LNCaP clone FGC (cell line): ENCODE measurements around the gene TSPAN5.

ENCODE experiments used
- DNase-seq: peaks from one replicate; pipeline ENCODE4 v3.0.0-alpha.2; 2011; ENCODE audit warnings: low read depth
- H3K4me3 ChIP-seq: 2 replicates; pipeline ENCODE4 v1.5.1; 2011; ENCODE audit warnings: mild to moderate bottlenecking, low read depth, low read length, control low read depth
- TF ChIP-seq, protein P1 (sequence below): IDR thresholded peaks from 2 replicates; pipeline ENCODE4 v1.5.1; 2012; ENCODE audit warnings: mild to moderate bottlenecking; ENCODE audit not compliant: control insufficient read depth, insufficient read depth; ENCODE audit errors: extremely low read depth

TSPAN5 gene

GRCh38 chr4:98685225-98686042 lies 27.0 kb upstream of the TSPAN5 start:
- DNase-seq = no peak
- H3K4me3 ChIP-seq = no peak overlapping the region
- TF ChIP-seq, protein P1, sequence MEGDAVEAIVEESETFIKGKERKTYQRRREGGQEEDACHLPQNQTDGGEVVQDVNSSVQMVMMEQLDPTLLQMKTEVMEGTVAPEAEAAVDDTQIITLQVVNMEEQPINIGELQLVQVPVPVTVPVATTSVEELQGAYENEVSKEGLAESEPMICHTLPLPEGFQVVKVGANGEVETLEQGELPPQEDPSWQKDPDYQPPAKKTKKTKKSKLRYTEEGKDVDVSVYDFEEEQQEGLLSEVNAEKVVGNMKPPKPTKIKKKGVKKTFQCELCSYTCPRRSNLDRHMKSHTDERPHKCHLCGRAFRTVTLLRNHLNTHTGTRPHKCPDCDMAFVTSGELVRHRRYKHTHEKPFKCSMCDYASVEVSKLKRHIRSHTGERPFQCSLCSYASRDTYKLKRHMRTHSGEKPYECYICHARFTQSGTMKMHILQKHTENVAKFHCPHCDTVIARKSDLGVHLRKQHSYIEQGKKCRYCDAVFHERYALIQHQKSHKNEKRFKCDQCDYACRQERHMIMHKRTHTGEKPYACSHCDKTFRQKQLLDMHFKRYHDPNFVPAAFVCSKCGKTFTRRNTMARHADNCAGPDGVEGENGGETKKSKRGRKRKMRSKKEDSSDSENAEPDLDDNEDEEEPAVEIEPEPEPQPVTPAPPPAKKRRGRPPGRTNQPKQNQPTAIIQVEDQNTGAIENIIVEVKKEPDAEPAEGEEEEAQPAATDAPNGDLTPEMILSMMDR = no peak

GRCh38 chr4:98682719-98683118 lies 24.3 kb upstream of the TSPAN5 start:
- TF ChIP-seq, protein P1 = no peak
- no peak overlapping the region for H3K4me3 ChIP-seq
- DNase-seq = no peak

GRCh38 chr4:98680806-98681205 lies 22.4 kb upstream of the TSPAN5 start:
- TF ChIP-seq, protein P1 = no peak
- H3K4me3 ChIP-seq = no peak overlapping the region
- DNase-seq = no peak

GRCh38 chr4:98679738-98680137 lies 21.3 kb upstream of the TSPAN5 start:
- no peak for DNase-seq
- TF ChIP-seq, protein P1 = no peak
- no peak overlapping the region for H3K4me3 ChIP-seq

DNA sequence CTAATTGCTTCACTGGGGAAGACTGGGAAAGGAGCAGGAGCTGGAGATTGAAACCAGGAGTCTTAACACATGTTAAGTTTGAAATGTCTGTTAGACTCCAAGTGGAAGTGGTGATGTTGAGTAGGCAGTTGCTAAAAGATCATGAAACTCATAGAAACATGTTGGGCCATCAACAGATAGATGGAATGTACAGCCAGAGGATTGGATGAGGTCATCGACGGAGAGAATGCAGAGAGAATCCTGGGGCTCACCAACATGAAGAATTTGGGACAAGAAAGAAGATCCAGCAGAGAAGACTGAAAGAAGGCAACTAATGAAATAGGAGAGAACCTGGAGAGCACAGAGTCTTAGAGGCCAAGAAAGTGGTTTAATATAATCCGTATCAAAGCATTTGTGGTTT lies 19.4 kb upstream of the TSPAN5 start:
- no peak overlapping the region for H3K4me3 ChIP-seq
- no peak for DNase-seq
- TF ChIP-seq, protein P1 = no peak

GRCh38 chr4:98674404-98675173 lies 16.2 kb upstream of the TSPAN5 start:
- no peak for DNase-seq
- H3K4me3 ChIP-seq = no peak overlapping the region
- TF ChIP-seq, protein P1 = no peak
